Glomerular endothelial cell (primary cell): ENCODE measurements around the gene ARHGEF39. TPM values are rescaled to one million over a fixed set of nuclear protein-coding genes. Genes with fewer than 3 reads are reported as not detected.

Source experiments
- DNase-seq: peaks from one replicate; pipeline ENCODE4 v3.0.0-alpha.2; 2011; ENCODE audit warnings: low read depth, low spot score; ENCODE audit errors: extremely low read depth
- total RNA-seq: library from RNA; depleted of rRNA; stranded (reverse); fragments of >200 nt; gene quantifications from 2 replicates; pipeline ENCODE4 v1.2.3, GENCODE V29; 2015

Gene ARHGEF39, protein sequence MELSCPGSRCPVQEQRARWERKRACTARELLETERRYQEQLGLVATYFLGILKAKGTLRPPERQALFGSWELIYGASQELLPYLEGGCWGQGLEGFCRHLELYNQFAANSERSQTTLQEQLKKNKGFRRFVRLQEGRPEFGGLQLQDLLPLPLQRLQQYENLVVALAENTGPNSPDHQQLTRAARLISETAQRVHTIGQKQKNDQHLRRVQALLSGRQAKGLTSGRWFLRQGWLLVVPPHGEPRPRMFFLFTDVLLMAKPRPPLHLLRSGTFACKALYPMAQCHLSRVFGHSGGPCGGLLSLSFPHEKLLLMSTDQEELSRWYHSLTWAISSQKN
- 0.39 and 0.58 TPM in 2 replicates for total RNA-seq

DNA sequence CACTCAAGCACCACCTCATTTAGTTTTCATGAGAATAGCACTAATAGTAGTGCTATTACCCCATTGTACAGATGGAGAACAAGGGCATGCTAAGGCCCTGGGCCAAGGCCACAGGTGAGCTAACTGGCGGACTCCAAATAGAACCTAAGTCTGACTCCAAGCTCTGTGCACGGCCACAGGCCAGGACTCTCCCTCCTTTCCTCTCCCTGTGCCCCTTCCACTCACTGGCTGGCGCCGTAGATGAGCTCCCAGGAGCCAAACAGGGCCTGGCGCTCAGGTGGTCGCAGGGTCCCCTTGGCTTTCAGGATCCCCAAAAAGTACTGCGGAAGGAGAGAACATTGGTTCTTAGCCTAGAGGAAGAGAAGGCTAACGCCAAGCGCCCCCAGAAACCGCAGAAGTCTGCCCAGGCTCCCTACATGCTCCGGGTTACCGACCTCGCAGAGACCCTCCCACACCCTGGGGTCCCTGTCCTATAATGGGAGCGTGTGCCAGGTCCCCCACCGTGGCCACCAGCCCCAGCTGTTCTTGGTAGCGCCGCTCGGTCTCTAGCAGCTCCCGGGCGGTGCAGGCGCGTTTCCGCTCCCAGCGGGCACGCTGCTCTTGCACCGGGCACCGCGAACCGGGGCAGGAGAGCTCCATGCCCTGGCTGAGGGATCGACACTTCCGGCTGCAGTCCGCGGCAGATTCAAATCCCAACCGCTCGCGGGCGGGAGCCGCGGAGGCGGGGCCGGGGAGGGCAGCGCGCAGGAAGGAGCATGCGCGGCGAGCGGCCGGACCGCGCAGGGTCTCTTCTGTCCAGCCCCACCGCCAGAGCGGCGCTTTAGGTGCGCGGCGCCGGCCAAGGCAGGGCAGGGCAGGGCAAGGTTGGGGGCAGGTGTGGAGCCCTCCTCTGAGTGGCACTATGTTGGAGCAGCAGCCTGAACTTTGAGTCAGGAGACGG is at the start of gene ARHGEF39:
Gene ARHGEF39, minus strand, starts transcription at position 665 of the 940 bp plus-strand sequence. Its CDS starts 26 bp downstream, at position 639.
- no peak for DNase-seq

DNA sequence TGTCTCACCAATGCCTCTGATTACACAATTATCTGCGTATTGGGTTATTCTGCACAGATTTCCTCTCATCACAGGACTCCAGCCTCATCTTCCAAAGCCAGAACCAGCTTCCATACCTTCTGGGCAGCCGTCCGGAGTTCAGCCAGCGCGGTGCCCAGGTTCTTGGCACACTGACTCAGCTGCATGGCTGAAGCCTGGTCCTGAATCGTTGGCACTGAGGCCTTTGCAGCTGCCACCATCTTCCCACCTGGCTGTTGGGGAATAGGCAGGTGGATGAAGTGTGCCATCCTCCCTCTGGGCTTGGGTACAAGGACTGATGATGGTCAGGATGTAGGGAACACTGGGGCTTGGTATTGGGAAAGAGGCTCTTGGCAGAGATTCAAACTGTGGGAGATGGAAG is 49.1 kb upstream of the ARHGEF39 start:
- no peak for DNase-seq

DNA sequence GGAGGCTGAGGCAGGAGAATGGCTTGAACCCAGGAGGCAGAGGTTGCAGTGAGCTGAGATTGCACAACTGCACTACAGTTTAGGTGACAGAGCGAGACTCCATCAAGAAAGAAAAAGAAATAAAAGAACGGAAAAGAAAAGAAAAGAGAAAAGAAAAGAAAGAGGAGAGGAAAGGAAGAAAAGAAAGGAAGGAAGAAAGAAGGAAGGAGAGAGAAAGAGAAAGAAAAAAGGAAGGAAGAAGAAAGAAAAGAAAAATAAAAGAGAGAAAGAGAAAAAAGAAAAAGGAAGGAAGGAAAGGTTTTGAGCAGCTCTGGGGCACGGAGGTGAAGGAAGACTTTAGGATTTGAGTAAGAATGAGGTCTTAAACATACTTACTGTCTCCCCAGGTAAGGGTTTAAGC is 48.6 kb upstream of the ARHGEF39 start:
- no peak for DNase-seq

DNA sequence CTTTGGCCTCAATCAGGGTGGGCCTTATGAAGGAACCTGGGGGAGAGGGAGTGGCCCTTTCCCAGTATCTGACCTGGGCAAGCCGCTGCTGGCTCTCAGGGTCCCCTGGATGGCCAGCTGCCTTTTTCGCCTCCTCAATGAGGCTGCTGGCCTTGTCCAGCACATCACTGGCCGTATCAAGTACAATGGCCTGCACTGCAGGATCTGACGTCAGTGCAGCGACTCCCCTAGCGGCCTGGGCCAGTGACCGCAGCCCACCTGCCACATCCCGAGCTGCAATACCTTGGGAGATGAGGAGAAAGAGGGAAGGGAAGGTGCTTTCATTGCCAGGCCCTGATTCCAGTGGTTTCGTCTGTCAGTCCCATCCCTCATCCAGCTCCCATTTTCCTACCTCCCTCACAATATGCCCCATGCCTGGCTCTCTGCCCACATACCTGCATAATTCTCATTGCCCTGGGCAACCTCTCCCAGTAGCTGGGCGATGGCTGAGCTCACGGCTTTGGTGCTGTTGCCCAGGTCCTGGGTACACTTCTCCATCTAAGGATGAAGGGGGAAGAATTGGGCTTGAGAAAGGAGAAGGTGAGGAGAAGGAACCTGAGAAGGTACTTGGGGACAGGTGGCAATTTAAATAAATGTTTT is 47.9 kb upstream of the ARHGEF39 start:
- no peak for DNase-seq

DNA sequence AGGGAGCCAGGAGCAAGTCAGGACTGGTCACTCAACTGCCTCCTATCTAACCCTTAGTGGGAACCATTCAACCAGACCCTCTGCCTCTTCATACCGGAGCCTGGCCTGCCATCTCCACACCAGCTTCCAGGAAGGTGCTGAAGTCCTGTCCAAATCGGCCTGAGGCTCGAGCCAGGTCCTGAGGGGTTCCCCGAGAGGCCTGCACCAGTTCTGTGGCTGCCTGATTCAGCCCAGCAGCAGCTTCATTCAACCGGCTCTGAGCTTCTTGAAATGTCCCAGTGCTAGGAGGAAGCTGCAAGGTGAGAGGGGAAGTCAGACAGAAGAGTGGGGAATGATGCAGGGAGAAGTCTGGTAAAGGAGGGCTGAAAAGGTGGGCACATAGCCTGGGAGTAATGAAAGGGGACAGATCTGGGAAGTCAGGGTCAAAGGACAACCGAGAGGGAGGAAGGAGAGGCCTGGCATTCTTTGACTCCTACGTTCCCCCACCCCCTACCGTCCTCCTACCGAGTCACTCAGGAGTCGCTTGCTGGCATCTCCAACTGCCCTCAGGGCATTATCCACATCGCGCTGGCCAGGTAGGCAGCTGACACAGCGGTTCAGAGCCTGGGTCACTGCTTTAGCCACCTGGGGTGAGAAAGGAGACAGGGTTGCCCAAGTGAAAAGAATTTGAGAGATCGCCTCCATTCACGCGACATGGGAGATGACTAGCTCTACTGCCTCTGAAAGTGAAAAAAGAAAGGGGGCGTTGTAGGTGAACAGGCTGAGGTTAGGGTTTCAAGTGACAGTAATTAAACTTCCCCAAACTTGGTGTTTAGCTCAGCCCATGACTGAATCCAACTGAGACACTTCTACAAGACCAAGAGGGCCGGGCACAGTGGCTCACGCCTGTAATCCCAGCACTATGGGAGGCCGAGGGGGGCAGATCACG is 46.8 kb upstream of the ARHGEF39 start:
- DNase-seq: no peak

DNA sequence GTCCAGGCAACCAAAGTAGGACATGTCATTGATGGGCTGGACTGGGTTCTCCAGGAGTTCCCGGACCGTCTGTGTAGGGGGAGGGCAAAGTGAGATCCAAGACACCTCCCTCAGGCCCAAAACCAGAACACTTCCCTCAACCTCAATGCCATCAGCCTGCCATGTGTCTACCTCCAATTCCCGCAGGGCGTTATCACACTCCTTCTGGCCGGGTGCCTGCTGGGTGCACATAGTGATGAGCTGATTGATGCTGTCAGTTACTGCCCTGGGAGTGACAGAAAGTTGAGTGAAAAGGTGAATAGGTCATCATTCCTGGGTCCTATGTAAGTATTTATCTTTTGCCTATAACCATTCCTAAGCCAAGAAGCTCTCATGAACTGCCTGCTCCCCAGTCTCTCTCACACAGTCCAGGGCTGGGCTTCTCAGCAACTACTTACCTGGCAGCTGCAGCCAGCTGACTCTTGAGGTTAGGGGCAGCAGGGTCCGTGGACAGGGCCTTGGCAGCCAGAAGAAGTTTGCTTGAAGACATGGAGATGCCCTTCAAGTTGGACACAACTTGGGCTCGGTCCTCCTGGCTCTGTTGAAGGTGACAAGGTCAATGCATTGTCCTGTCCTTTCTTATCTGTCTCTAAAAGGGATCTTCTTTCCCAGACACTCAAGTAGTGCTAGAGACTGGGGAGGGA is 46.0 kb upstream of the ARHGEF39 start:
- DNase-seq: no peak

DNA sequence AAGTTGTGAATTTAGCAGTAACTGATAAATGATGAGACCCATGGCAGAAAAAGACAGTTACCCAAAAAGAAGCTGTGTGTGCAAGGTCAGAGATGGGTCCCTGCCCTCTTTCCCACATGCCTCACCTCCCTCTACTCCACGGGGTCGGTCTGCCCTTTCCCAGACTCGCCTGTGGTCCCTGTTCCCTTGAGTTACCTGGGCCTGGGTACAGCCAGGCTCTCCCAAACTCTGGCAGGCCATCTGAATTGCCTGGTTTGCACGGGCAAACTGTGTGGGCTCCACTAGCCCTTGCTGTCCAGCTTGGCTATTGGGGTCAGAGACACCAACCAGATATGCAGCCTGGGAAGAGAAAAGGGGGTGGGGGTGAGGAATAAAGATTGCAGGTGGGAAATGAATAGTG is 43.2 kb upstream of the ARHGEF39 start:
- no peak for DNase-seq

DNA sequence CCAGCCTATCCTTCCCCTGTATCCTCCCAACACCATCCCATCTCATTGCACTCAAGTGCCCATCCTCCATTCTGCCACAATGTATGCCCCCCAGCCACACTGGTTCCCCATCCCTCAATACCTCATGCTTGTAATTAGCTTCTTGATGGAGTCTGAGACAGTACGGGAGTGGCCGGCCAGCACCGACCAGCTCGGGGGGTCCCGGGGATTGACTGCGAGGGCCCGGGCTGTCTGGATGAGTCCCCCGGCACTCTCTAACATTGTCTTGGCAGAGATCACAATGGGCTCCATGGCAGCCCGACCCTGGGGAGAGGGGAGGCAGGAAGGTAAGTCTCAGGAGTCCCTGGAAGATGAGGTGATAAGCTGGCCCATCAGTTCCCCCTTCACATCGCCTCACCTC is 42.0 kb upstream of the ARHGEF39 start:
- no peak for DNase-seq

DNA sequence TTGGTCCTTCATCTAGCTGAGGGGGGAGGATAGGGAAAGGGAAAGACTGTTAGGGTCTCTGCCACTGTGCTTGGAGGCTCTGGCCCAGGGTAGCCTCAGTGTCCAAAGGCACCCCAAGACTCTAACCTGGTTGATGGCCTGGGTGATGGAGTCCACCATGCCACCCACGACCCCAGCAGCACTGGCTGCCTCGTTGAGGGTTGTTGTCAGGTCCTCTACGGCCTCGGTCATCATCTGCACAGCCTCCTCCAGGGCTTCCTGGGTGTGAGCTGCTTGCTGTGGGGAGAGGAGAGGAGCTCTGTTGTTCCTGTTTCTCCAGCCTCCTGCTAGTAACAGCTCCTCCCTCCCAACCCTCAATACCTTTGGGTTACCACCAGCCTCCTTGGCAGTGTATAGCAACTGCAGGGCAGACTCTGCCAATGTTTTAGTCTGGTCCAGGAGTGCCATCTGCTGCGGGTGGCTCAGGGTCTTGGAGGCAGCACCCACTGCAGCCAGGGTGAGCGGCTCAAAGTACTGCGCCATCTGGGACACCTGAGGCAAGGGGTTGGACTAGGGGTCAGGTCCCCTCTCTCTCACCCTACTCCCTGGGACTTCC is 40.9 kb upstream of the ARHGEF39 start:
- DNase-seq: no peak

DNA sequence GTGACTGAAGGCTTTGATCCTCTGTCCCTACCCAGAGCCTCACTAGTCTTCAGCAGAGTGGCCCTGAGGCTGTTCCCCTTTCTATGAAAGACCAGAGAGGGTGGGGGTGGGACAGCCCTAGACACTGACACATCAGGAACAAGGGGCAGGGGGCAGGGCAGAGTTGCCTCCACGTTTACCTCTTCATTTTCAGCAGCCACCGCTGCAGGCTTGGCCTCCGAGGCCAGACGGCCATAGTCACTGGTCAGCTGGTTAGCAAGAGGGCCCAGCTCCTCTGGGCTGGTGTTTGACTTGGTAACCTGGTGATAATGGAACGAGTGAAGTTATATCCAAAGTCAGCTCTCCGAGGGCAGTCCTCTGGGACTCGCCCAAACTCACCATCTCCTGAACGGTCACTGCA is 40.4 kb upstream of the ARHGEF39 start:
- DNase-seq: no peak

DNA sequence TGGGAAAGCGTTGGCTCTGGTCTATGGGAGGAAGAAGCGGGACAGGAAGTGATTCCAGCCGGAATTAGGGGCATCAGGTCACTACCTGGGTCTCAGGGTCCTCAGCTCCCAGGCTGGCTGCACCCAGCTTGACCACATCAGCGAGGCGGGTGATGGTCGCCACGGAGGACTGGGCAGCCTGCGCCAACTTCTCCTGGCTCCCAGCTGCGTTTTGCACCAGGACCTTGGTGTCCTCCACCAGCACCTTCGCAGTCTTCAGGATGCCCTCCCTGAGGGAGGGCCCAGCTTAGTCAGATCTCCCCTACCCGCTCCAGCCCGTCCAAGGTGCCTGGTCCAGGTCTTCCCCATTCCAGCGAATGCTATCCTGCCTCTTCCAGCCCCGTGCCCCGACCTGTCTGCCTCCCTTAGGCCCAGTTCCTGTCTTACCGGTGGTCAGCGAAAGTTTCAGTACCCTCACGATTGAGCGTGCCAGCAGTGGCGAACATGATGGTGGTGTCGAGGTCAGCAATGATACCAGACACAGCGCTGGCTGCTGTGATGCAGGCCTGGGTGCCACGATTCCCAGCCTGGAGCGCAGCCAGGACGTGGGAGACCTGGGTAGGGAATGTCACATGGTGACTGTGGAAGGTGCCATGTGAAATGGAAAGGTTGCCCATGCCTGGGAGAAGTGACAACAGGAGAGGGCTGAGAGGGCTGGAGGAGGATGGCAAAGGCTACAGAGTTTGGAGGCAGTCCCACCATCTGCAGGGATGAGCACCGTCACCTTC is 39.1 kb upstream of the ARHGEF39 start:
- no peak for DNase-seq

DNA sequence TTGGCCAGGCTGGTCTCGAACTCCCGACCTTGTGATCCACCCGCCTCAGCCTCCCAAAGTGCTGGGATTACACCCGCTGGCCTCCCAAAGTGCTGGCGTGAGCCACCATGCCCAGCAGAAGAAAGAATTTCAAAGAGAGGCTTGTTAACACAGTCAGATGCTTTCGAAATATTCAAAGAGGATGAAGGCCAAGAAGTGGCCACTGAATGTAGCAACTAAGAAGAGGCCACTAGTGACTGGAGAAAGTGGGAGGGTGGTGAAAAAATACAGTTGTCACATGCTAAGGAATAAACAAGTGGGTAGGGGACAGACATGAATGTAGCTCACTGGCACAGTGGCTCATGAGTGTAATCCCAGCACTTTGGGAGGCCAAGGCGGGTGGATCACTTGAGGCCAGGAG is 37.7 kb upstream of the ARHGEF39 start:
- DNase-seq: no peak

DNA sequence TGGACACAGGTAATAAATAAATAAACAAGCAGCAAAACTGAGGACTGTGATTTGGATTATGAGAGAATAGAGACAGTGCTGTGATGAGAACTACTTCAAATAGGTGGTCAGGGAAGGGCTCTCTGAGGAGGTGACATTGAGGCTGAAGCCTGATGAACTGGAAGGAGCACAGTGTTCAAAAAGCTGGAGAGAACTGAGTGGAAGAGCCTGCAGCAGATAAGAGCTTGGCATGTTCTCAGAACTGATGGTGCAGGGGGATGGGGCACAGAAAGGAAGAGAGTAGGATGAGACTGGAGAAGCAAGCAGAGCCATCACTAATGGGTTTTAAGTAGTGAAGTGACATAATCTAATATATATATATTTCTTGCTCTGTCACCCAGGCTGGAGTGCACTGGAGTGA is 35.9 kb upstream of the ARHGEF39 start:
- DNase-seq: no peak

DNA sequence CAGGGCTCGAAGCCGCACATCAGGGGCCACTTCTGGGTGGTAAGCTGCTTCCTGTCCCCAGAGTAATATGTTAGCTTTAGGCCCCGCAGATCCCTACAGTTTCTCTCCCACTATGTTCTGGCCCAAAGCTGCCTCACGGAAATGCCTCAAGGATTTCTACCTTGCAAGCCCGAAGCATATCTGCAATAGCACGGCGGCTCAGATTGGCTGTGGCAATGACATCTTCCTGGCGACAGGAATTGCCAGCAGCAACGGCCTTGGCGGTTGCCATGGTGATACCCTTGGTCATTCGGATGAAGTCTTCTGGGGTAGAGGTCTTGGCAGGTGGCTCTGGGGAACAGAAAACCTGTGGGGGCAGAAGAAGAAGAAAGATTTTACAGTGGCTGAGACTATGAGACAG is 35.0 kb upstream of the ARHGEF39 start:
- no peak for DNase-seq

DNA sequence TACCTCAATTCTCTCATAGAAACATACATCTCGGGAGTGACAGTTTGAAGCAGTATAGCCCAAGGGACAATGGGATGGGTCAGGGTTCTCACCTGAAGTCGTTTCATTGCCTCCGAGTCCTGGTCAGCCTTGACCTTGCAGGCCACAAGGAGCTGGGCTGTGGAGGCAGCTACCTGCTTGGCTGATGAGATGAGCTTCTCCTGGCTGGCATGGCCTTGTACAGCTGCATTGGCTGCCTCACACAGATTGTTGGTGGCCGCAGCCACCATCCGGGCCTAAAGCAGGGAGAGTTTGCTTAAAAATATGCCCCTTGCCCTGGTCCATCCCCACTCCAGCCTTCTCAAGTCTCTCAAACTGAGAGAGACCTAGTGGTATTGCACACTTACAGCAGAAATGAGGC is 33.2 kb upstream of the ARHGEF39 start:
- DNase-seq: no peak

DNA sequence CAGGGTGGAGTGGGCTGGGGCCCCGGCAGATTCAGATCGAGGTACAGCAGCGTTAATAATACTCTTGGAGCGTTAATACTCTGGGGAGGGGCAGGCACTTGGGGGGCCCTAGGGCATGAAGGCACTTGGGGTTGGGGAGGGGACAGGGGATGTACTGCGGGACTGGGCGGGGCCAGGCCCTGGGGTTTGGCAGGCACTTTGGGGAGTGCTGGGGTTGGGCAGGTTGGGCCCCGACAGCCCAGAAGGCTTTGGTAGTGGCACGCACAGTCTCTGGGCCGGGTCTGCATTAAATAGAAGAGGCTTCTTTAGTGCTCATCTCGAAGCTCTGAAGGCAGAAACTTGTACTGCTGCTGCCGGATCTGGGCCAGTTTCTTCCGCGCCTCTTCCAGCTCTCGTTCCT is 32.5 kb upstream of the ARHGEF39 start:
- no peak for DNase-seq

DNA sequence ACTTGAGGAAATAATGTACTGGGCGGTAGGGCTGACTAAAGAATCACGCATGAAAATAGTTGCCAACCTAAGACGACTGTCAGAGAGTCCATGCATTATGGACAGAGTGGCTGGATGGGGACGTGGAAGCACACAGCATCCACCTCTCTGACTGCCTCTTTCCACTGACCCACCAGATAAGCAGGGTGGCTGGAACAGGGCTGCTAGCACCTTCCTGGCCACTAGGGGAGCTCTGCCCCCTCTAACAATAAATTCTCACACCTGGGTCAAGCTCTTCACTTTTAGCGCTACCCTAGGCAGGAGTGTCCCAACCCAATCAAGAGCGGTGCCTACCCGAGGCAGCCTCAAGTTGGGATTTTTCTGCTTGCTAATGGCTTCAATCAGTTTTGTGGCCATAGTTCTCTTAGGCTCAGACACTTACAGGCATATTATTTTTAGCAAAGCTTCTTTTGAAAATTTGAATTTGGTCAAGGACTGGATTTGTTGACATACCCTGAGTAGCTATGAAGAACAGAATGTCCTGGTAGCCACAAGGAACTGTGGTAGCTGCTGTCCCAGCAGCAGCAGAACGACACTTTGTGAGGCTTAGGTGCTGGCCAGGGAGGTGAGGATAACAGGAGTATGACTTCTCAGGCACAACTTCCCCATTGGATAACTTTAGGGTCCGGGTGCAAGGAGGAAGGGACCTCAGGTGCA is 31.7 kb upstream of the ARHGEF39 start:
- DNase-seq: no peak

DNA sequence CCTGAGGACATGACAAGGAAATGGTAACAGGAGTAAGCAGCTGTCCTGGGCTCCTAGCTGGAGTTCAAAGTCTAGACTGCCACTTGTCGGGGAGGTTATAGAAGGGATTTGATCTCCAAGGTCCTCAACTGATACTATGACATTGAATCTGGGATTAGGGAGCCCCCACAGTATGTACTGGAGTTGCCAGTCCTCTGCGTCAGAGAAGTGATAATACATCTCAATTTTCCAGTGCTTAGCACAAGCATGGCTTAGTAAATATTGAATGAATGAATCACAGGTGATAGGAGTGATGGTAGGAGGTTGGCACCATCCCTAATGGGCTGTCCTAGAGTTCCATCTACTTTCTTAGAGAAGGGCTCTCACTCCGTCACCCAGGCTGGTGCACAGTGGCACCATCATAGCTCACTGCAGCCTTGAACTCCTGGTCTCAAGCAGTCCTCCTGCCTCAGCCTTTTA is 31.0 kb upstream of the ARHGEF39 start:
- no peak for DNase-seq
